GM21737 (cell line): ENCODE results near the gene IL4I1.

Experiments used
- ATAC-seq: cut with Tn5 transposase; IDR thresholded peaks from one replicate; pipeline ENCODE4 v1.9.1; 2021; ENCODE audit warnings: mild to moderate bottlenecking, moderate library complexity; ENCODE audit not compliant: unreplicated experiment

Gene IL4I1

GRCh38 chr19:49854378-49855263, 42.1 kb downstream of the IL4I1 start:
- ATAC-seq = no peak

DNA sequence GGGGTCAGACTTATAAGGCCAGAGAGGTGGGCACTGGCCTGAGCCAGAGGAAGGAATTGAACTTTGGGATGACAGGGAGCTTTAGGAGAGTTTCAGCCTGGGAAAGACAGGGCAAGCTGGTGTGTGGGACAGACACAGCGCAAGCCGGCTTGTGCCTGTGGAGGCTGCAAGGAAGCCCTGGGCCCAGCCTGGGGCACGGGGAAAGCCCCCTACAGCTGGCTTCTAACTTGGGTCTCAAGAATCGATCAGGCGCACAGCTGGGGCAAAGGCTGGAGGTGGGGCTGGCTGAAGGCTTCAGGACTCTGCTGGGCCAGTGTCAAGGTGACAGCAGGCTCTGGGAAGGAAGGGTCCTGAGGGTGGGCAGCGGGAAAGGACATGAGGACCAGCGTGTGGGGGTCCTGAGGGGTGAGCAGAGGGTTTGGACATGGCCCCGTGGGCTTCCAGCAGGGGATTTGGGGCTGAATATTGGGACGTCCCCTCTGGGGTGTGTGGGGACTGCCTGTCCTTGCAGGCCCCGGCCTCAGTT, 42.8 kb downstream of the IL4I1 start:
- ATAC-seq = no peak

DNA sequence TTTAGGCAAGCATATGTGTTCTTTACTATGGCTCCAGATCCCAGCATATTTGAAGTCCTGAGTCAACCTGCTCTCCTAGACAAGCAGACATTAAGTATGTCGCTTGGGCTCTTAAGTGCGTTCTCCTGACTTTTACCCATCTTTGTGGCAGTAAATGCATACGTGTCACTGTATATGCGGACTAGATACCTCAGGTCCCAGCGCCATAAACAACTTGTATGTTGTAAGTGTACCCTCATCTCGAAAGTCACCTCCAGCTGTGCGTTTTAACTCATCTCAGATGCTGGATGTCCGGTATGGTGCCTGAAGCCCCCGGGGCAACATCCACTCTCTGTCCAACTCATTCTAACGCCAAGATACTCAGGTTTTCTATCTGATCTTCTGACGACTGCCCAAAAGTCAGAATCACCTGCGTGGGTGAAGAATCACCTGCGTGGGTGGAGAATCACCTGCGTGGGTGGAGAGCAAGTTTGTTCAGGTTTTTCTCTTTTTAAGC, 44.0 kb downstream of the IL4I1 start:
- no peak for ATAC-seq

DNA sequence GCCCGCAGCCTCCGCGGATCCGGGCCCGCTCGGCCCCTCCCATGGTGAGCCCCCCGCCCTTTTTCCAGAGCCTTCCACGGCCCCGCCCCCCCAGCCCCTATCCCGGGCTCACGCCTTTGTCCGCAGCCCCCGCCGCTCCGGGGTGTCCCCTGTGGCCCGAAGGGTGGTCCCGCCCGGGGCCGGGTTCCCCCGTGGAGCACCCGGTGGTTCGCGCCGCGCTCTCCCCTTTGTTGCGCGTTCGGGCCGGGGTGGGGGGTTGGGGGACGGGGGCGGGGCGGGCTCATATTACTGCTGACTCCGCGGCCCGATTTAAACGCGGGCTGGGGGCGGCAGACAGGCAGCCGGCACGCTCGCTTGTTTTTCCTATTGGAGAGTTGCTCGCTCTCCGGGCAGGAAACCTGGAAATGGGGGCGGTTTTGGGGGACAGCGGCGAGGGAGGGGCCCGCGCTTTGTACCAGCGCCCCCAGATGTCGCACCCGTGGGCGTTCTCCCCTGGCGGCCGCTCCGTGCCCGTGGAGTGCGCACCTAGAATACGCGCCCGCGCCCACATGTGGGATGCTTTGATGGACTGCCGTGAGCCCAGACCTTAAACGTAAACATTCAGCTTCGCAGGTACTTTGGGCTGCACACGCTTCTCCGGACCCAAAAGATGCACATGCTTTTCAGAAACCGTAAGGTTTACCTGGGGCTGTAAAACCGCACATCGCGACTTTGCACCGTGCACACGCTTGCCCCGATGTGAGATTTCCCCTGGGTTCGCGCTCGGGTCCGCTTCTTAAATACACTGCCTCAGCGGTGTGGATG, 45.0 kb downstream of the IL4I1 start:
- ATAC-seq = peak; percentile 5

DNA sequence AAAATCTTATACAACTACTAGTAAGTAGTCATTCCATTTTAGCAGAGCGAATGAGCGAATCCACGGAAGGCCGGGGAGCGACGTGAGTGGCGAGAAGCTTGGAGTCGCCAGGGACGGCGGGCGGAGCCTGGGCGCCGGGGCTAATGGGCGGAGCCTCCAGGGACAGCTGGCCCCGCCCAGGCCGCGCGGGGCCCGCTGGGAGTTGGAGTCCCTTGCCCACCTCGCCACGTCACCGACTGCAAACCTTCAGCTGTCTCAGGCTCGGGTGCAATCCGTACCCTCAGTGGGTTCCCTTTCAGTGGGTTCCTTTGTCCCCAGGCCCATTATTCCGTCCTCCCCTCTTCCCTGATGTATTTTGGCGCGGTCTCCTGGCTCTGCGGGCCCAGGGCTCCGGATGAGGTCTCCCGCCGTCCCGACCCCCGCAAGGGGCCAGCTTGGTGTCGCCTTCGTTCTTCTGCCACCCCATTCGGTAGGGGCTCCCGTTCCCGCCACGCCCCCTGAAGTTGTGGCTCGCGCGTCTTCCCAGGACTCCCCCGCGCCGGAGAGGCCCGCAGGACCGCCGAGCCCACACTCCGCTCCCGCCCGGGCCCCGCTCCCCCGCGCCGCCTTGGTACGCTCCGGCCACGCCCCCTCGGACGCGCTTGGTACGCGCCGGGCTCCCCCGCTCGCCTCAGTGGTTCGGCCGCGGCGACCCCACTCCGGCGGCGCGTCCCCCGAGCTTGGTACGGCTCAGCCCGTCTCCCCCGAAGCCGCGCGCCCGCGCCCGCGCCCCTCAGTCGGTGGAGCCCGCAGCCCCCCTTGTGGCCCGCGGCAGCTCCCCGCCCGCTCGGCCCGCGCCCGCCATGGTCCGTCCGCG, 46.0 kb downstream of the IL4I1 start, which contains the start of gene PTOV1:
PTOV1 (plus strand) TSS at position 673 of the 856 bp plus-strand sequence.
- peak; percentile 62 for ATAC-seq

- ATAC-seq = no peak
These were observed 46.5 kb downstream of the IL4I1 start for GRCh38 chr19:49850221-49850486.

- no peak for ATAC-seq
These were observed 47.1 kb downstream of the IL4I1 start for GRCh38 chr19:49849433-49850220.

DNA sequence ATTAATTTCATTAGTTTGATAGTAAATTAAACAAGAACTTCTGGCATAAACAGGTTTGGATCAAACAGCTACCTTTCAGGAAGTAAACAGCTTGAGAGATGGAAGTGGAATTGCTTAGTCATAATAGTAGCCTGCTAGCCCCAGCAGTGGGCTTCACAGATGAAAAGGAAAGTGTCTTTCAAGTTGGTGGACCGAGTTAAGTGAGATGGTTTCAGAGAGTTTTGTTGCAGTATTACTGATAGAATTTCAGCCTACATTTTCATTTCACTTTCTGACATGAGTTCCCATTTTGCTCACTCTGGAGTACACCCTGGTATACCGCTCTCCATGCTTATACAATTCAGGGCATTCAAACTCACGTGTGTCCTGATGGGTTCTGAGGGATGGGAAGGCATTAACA, 47.7 kb downstream of the IL4I1 start:
- ATAC-seq = no peak

GRCh38 chr19:49847731-49848696, 48.7 kb downstream of the IL4I1 start:
- no peak for ATAC-seq

- no peak for ATAC-seq
These were observed 50.3 kb downstream of the IL4I1 start for GRCh38 chr19:49846408-49846807.

DNA sequence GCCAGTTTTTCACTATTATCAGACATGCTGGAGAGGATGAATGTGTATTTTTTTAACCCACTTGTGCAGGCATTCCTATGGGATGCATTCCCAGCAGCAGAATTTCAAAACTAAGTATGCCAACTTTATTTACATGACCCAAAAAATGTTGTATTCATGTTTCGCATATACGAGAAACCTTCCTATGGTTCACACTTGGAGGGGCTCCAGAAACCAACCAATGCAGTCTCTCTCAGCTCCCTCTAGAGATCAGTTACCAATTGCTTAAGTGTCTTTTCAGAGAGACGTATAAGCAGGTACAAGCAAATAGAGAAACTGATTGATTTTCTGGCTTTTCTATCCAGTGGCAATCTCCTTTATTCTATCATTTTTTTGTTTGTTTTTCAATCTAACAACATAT, 51.3 kb downstream of the IL4I1 start:
- ATAC-seq = no peak

GRCh38 chr19:49844138-49845095, 52.3 kb downstream of the IL4I1 start:
- no peak for ATAC-seq

- no peak for ATAC-seq
These were observed 53.4 kb downstream of the IL4I1 start for GRCh38 chr19:49843265-49843664.

- no peak for ATAC-seq
These were observed 55.9 kb downstream of the IL4I1 start for GRCh38 chr19:49840736-49841249.

DNA sequence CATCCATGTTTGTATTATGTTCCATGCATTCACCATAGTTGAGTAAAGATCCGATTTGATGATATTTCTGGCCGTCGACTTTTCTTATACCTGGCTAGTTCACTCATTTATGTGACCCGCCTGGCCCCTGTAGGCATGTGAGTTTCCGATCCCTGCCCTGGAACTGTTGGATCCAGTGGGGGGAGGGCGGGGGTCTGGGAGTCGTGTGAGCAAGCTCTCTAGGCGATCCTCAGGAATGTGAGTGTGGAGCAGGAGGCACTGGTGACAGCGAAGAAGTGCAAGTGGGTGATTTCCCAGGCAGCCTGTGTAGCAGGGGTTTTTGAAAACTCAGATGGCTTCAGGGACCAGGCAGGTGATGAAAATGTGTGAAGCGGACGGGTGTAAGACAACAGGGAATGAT, 56.4 kb downstream of the IL4I1 start:
- ATAC-seq = no peak

- ATAC-seq = no peak
These were observed 57.0 kb downstream of the IL4I1 start for GRCh38 chr19:49839713-49840112.
